ENCODE data around the gene NISCH.

Gene NISCH

DNA sequence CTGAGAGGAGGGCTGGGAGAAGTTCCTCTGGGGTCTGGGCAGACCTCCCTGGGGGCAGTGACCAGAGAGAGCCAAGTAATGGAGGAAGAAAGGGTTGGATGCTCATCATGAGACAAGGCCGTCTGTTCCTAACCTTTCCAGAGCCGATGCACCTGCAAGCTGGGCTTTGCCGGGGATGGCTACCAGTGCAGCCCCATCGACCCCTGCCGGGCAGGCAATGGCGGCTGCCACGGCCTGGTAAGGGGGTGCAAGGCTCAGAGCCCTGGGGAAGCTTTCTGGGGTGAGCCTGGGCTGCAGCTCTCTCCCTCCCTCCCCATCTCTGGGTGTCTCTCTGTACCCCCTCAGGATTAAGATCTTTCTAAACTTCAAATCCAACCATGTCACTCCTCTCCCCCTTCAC, 56.1 kb downstream of the NISCH start:
- no CpG with 5 or more reads among the region's 7 CpGs for WGBS (ENCODE audit: extremely low coverage, insufficient coverage, insufficient read length)
- no peak overlapping the region for H3K4ac ChIP-seq (ENCODE audit: low read depth, low read length)

GRCh38 chr3:52512105-52512504, 56.7 kb downstream of the NISCH start:
- Histone ChIP-seq H2BK5ac (ENCODE audit: low read depth, low read length, poor library complexity) (no peak overlapping the region), H3K79me1 (ENCODE audit: low read length) (no peaks in the 10 kb centered on the region), H3K4me1 (ENCODE audit: control insufficient read depth in 1 of 2, insufficient read depth in 2 of 2, low read length in 2 of 2) (no peaks in the 10 kb centered on the region), H3K27me3 (ENCODE audit: insufficient read depth, low read length) (no peaks in the 10 kb centered on the region), H3K9ac (ENCODE audit: low read length) (no peak overlapping the region), H3K14ac (ENCODE audit: low read length) (no peak overlapping the region), H3K4me3 (ENCODE audit: low read depth, low read length) (no peak overlapping the region), H4K12ac (ENCODE audit: low read depth, low read length) (no peak overlapping the region), H2BK12ac (ENCODE audit: low read length) (no peak overlapping the region), H3K23ac (ENCODE audit: low read length) (no peak overlapping the region), H3K18ac (ENCODE audit: low read length) (no peak overlapping the region), H3K4me2 (ENCODE audit: low read length) (no peak overlapping the region), H3K27ac (ENCODE audit: low read depth, low read length) (no peak overlapping the region), H3K79me2 (ENCODE audit: control insufficient read depth, insufficient read depth, low read length, poor library complexity) (no peaks in the 10 kb centered on the region), H3K4ac (ENCODE audit: low read depth, low read length) (no peak overlapping the region), H2BK120ac (ENCODE audit: insufficient read depth, low read length, poor library complexity) (no peak overlapping the region), H2AK5ac (ENCODE audit: low read length) (no peak overlapping the region), H2AFZ (ENCODE audit: insufficient read depth, low read length, poor library complexity) (no peak overlapping the region), H4K8ac (ENCODE audit: low read depth, low read length) (no peak overlapping the region), H3K36me3 (ENCODE audit: control insufficient read depth in 1 of 2, insufficient read depth in 2 of 2, low read length in 2 of 2) (no peaks in the 10 kb centered on the region), H3K9me3 (ENCODE audit: insufficient read depth, low read depth, low read length) (no peaks in the 10 kb centered on the region), H4K91ac (ENCODE audit: low read depth, low read length) (no peak overlapping the region)
- no peak for DNase-seq
- WGBS (ENCODE audit: extremely low coverage, insufficient coverage, insufficient read length), result no CpG with 5 or more reads among the region's 8 CpGs

More for the DNA sequence above, 56.1 kb downstream of the NISCH start:
- Histone ChIP-seq H2AK5ac (ENCODE audit: low read length) (no peak overlapping the region), H2BK5ac (ENCODE audit: low read depth, low read length, poor library complexity) (no peak overlapping the region), H3K4me3 (ENCODE audit: low read depth, low read length) (no peak overlapping the region), H3K4me1 (ENCODE audit: control insufficient read depth in 1 of 2, insufficient read depth in 2 of 2, low read length in 2 of 2) (no peaks in the 10 kb centered on the region), H2BK120ac (ENCODE audit: insufficient read depth, low read length, poor library complexity) (no peak overlapping the region), H4K12ac (ENCODE audit: low read depth, low read length) (no peak overlapping the region), H3K79me1 (ENCODE audit: low read length) (no peaks in the 10 kb centered on the region), H3K27ac (ENCODE audit: low read depth, low read length) (no peak overlapping the region), H3K9me3 (ENCODE audit: insufficient read depth, low read depth, low read length) (no peaks in the 10 kb centered on the region), H4K8ac (ENCODE audit: low read depth, low read length) (no peak overlapping the region), H3K27me3 (ENCODE audit: insufficient read depth, low read length) (no peaks in the 10 kb centered on the region), H3K36me3 (ENCODE audit: control insufficient read depth in 1 of 2, insufficient read depth in 2 of 2, low read length in 2 of 2) (no peaks in the 10 kb centered on the region), H3K79me2 (ENCODE audit: control insufficient read depth, insufficient read depth, low read length, poor library complexity) (no peaks in the 10 kb centered on the region), H2AFZ (ENCODE audit: insufficient read depth, low read length, poor library complexity) (no peak overlapping the region), H3K18ac (ENCODE audit: low read length) (no peak overlapping the region), H2BK12ac (ENCODE audit: low read length) (no peak overlapping the region), H4K91ac (ENCODE audit: low read depth, low read length) (no peak overlapping the region), H3K9ac (ENCODE audit: low read length) (no peak overlapping the region), H3K14ac (ENCODE audit: low read length) (no peak overlapping the region), H3K4me2 (ENCODE audit: low read length) (no peak overlapping the region), H3K23ac (ENCODE audit: low read length) (no peak overlapping the region)
- no peak for DNase-seq

DNA sequence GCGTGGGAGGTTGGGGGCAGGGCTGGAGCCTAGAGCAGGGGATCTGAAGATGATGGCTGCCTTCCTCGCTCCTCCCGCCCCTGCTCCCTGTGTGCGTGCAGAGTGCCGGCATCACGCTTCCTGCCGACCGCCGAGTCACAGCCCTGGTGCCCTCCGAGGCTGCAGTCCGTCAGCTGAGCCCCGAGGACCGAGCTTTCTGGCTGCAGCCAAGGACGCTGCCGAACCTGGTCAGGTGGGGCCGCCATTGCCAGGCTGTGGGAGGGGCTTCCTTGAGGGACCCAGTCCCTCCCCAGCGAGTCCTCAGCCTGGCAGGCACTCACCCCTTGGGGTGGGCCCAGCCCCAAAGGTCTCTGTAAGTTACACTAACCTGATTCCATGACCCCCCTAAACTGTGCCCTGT, 57.3 kb downstream of the NISCH start:
- Histone ChIP-seq H3K79me1 (ENCODE audit: low read length) (no peaks in the 10 kb centered on the region), H2BK12ac (ENCODE audit: low read length) (no peak overlapping the region), H3K4ac (ENCODE audit: low read depth, low read length) (no peak overlapping the region), H3K23ac (ENCODE audit: low read length) (no peak overlapping the region), H2AFZ (ENCODE audit: insufficient read depth, low read length, poor library complexity) (no peak overlapping the region), H4K91ac (ENCODE audit: low read depth, low read length) (no peak overlapping the region), H3K9ac (ENCODE audit: low read length) (no peak overlapping the region), H4K12ac (ENCODE audit: low read depth, low read length) (no peak overlapping the region), H3K18ac (ENCODE audit: low read length) (no peak overlapping the region), H3K36me3 (ENCODE audit: control insufficient read depth in 1 of 2, insufficient read depth in 2 of 2, low read length in 2 of 2) (no peaks in the 10 kb centered on the region), H4K8ac (ENCODE audit: low read depth, low read length) (no peak overlapping the region), H3K4me3 (ENCODE audit: low read depth, low read length) (no peak overlapping the region), H2BK120ac (ENCODE audit: insufficient read depth, low read length, poor library complexity) (no peak overlapping the region), H3K79me2 (ENCODE audit: control insufficient read depth, insufficient read depth, low read length, poor library complexity) (no peaks in the 10 kb centered on the region), H3K14ac (ENCODE audit: low read length) (no peak overlapping the region), H3K4me1 (ENCODE audit: control insufficient read depth in 1 of 2, insufficient read depth in 2 of 2, low read length in 2 of 2) (no peaks in the 10 kb centered on the region), H3K27ac (ENCODE audit: low read depth, low read length) (no peak overlapping the region), H3K4me2 (ENCODE audit: low read length) (no peak overlapping the region), H3K9me3 (ENCODE audit: insufficient read depth, low read depth, low read length) (peaks cover under 1% of the 10 kb centered on the region), H2AK5ac (ENCODE audit: low read length) (no peak overlapping the region), H3K27me3 (ENCODE audit: insufficient read depth, low read length) (no peaks in the 10 kb centered on the region), H2BK5ac (ENCODE audit: low read depth, low read length, poor library complexity) (no peak overlapping the region)
- WGBS (ENCODE audit: extremely low coverage, insufficient coverage, insufficient read length), result no CpG with 5 or more reads among the region's 17 CpGs
- no peak for DNase-seq

DNA sequence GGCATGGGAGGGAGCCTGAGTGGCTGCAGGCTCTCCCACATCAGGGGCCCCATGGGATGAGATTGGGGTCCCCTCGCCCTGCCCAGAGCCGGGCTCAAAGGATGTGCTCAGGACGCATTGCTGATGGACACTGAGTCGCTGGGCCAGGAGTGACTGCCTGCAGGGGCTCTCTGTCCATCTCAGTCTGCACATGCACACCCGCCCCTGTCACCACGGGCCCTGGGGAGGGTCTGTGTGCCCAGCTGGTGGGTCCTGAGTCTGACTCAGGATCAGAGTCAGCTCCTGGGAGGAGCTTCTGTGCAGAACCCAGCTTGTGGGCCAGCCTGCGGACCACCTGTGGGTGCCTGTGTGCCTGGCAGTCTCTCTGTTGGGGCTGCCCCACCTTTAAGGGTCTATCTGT, 57.9 kb downstream of the NISCH start:
- no peak overlapping the region for H3K18ac ChIP-seq (ENCODE audit: low read length)
- no CpG with 5 or more reads among the region's 7 CpGs for WGBS (ENCODE audit: extremely low coverage, insufficient coverage, insufficient read length)

More for the DNA sequence above, 57.9 kb downstream of the NISCH start:
- Histone ChIP-seq H3K36me3 (ENCODE audit: control insufficient read depth in 1 of 2, insufficient read depth in 2 of 2, low read length in 2 of 2) (no peaks in the 10 kb centered on the region), H3K4me3 (ENCODE audit: low read depth, low read length) (no peak overlapping the region), H3K27ac (ENCODE audit: low read depth, low read length) (no peak overlapping the region), H3K4me1 (ENCODE audit: control insufficient read depth in 1 of 2, insufficient read depth in 2 of 2, low read length in 2 of 2) (no peaks in the 10 kb centered on the region), H3K23ac (ENCODE audit: low read length) (no peak overlapping the region), H3K79me1 (ENCODE audit: low read length) (no peaks in the 10 kb centered on the region), H4K12ac (ENCODE audit: low read depth, low read length) (no peak overlapping the region), H2AFZ (ENCODE audit: insufficient read depth, low read length, poor library complexity) (no peak overlapping the region), H2BK12ac (ENCODE audit: low read length) (no peak overlapping the region), H2BK120ac (ENCODE audit: insufficient read depth, low read length, poor library complexity) (no peak overlapping the region), H3K14ac (ENCODE audit: low read length) (no peak overlapping the region), H2AK5ac (ENCODE audit: low read length) (no peak overlapping the region), H4K91ac (ENCODE audit: low read depth, low read length) (no peak overlapping the region), H3K79me2 (ENCODE audit: control insufficient read depth, insufficient read depth, low read length, poor library complexity) (no peaks in the 10 kb centered on the region), H2BK5ac (ENCODE audit: low read depth, low read length, poor library complexity) (no peak overlapping the region), H3K9me3 (ENCODE audit: insufficient read depth, low read depth, low read length) (peaks cover 3% of the 10 kb centered on the region), H4K8ac (ENCODE audit: low read depth, low read length) (no peak overlapping the region), H3K4ac (ENCODE audit: low read depth, low read length) (no peak overlapping the region), H3K27me3 (ENCODE audit: insufficient read depth, low read length) (no peaks in the 10 kb centered on the region), H3K9ac (ENCODE audit: low read length) (no peak overlapping the region), H3K4me2 (ENCODE audit: low read length) (no peak overlapping the region)
- no peak for DNase-seq
